Spleen (tissue), 7 donors: ENCODE results near the gene MED13L.

Source experiments
- POLR2A ChIP-seq, 3 donors: fragments of 450-650 bp; IDR thresholded peaks; one replicate each; pipeline ENCODE4 v1.5.1; 2017; ENCODE audit warnings: antibody characterized with exemption in 3 of 3, mild to moderate bottlenecking in 1 of 3
- POLR2AphosphoS5 ChIP-seq, 3 donors: sonication (generic); formaldehyde crosslinking; IDR thresholded peaks; one replicate each; pipeline ENCODE4 v1.5.1; 2017; ENCODE audit warnings: antibody characterized with exemption in 3 of 3
- TF ChIP-seq, protein P1 (sequence below), 11 experiments: fragments of 200-600 bp in 7 of 11; fragments of 450-650 bp in 4 of 11; sonication (generic) in 4 of 11; IDR thresholded peaks in 8 of 11; conservative IDR thresholded peaks in 3 of 11; 1 replicate in 7 of 11; 2 replicates in 4 of 11; pipeline versions ENCODE4 v1.4.0 to v1.8.0; 2016 to 2021; ENCODE audit warnings: antibody characterized with exemption in 11 of 11, inconsistent platforms in 4 of 11, mild to moderate bottlenecking in 1 of 11
- donor health status: DM: no; HTN: no; CAD: no; lungs with moderate emphysema.
- donor health status: DM: no; HTN: no; CAD: no.
- donor health status: DM: no; HTN: no; CAD: no.

DNA sequence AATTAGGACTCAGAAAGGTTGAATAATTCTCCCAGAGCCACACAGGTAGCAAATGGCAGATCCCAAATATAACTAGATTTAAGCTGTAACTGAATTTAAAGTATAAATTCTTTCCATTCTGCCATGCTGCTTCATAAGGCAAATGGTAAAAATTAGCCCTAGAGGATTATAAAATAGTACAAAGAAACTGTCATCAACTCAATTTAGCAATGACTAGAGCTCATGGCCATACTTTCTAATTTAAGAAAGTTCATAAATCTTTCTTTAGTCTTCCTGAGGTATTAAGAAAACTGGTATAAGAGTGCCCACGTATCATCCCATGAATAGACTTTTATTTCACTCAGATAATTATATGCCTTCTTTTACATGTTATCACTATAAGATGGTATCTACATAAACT, 34.8 kb downstream of the MED13L start:
- TF ChIP-seq POLR2A (IDR thresholded peaks at IDR 0.05), result no peak
- TF ChIP-seq, protein P1, sequence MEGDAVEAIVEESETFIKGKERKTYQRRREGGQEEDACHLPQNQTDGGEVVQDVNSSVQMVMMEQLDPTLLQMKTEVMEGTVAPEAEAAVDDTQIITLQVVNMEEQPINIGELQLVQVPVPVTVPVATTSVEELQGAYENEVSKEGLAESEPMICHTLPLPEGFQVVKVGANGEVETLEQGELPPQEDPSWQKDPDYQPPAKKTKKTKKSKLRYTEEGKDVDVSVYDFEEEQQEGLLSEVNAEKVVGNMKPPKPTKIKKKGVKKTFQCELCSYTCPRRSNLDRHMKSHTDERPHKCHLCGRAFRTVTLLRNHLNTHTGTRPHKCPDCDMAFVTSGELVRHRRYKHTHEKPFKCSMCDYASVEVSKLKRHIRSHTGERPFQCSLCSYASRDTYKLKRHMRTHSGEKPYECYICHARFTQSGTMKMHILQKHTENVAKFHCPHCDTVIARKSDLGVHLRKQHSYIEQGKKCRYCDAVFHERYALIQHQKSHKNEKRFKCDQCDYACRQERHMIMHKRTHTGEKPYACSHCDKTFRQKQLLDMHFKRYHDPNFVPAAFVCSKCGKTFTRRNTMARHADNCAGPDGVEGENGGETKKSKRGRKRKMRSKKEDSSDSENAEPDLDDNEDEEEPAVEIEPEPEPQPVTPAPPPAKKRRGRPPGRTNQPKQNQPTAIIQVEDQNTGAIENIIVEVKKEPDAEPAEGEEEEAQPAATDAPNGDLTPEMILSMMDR (IDR thresholded peaks at IDR 0.05 in 8 of 11, conservative IDR thresholded peaks at IDR 0.05 in 3 of 11), result no peak
- TF ChIP-seq POLR2AphosphoS5 (IDR thresholded peaks at IDR 0.05), result no peak
